ENCODE measurements around the gene GAS2L3.
A peak's percentile ranks its signal among the peaks of the same experiment; 100 is the strongest.

The GAS2L3 gene

DNA sequence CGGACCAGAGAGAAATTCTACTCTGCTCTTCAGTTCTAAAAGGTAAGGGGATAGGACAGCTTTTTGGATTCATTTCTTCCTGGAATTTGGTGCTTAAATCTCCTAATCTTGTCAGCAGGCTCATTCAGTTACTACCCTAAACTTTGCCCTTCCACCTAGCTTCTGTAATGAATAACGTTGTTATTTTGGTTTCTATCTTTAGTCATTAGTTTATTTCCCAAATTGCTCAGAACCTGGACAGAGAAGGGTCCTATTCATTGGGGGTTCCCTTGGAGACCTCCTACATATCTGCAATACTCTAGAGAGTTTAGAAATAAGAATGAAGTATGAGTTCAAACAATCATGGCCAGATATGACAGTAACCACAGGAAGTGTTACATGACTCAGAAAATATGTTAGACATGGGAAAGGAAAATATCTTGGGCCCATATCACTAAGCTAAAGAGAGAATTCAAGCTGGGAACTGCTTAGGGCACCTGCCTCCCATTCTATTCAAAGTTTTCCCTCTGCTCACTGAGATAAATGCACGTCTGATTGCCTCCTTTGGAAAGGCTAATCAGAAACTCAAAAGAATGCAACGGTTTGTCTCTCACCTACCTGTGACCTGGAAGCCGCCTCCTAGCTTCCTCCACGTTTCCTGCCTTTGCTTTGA lies 87.9 kb downstream of the GAS2L3 start:
- no peak for DNase-seq (ENCODE audit: low read depth)

- DNase-seq (ENCODE audit: low read depth), result no peak
These were observed 93.1 kb downstream of the GAS2L3 start for GRCh38 chr12:100666588-100666987.

- DNase-seq (ENCODE audit: low read depth), result peak; percentile 10
These were observed 95.6 kb downstream of the GAS2L3 start for GRCh38 chr12:100668945-100669536.

DNA sequence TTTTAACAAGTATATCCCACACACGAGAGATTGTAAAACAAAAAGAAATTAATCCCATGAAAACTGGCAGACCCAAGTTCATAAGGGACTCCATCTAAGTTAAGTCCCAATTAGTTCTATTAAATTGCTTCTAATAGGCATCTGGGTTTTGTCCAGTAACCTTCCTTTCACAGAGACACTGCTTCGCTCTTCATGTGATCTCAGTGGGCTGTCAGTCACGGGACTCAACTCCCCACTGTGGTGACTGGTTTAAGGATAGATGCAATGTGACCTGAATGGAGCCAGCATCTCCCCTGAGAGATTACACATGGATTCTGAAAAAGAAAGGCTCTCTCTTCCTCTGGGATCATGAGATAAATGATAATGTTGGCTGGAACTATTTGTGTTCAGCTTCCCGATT lies 96.4 kb downstream of the GAS2L3 start:
- DNase-seq (ENCODE audit: low read depth), result no peak

DNA sequence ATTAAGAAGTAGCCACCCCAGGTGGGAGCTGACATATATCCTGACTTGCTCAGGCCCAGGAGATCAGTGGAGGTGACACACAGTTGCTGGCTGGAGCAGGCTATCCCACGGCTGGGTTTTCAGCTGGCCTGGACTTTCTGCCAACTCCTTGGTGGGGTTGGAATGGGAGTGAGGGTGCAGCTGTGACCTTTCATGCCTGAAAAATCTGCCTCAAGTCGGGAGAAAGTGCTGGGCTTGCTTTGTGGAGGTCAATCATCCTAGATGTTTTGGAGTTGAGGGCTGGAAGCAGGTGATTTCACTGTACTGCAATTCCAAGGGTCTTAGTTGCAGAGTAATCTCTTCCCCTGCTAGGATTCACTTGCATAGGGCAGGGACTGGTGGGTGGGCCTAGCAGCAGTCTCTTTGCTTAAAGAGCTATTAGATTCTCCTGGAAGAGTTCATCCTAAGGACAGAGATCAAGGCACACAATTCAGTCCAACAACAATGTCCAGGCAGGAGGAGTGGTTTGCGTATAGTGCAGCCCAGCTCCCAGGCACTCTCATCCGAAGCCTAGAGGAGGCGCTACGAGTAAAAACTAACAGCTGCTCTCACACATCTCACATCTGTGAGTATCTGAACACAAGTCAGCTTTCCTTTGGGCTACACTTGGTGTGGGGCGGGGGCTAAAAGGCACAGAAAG lies 98.1 kb downstream of the GAS2L3 start:
- DNase-seq (ENCODE audit: low read depth), result no peak

- DNase-seq (ENCODE audit: low read depth), result no peak
These were observed 98.7 kb downstream of the GAS2L3 start for GRCh38 chr12:100672075-100672592.

DNA sequence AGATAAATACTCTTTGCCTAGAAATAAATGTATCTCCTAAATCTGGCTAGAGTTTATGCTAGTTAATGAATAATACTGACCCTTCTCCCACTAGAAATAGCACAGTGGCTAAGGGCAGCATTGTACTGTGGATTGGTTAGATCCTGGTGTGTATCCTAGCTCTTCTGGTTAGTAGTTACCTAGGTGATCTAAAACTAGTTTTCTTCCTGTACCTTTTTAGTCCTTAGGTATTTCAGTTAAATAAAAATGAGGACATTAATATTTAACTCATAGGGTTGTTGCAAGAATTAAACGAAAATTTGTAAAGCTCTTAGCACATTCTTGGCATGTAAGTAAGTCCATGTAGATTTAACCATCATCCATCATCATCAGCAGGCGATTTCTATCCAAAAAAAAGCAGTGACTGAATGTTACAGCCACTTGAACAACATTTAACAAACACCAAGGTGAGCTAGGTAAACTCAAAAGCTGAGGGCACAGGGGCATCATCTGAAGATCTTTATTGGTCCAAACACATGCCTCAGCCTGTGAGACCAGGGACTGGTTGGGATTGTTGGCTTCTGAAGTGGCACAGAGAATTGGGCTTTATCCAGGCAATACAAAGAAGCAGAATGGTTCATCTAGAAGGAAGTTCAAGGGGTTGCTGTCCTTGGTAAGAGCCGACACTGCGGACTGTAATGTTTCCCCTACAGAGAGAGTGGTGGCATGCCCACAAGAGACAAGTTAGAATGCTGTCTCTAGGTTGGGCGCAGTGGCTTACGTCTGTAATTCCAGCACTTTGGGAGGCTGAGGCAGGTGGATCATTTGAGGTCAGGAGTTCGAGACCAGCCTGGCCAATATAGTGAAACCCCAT lies 100.8 kb downstream of the GAS2L3 start:
- no peak for DNase-seq (ENCODE audit: low read depth)

Measured in stimulated activated CD4-positive, alpha-beta T cell treated with anti-CD3 and anti-CD28 coated beads, Interleukin-2, amount 100 ng/mL, for 4 hours (primary cell).